IMR-90 (cell line): ENCODE data around the gene PLCB3. TPM values are rescaled to one million over a fixed set of nuclear protein-coding genes. Genes with fewer than 3 reads are reported as not detected.

ENCODE experiments used
- ATAC-seq: fragments of 200-7000 bp; cut with Tn5 transposase; 2 replicates; pipeline ENCODE4 v1.9.1; 2020; ENCODE audit warnings: low read depth, mild to moderate bottlenecking, moderate library complexity
- BruUV-seq: library from RNA; stranded (reverse); fragments of 400-500 nt; replicated peaks from 2 replicates; lab custom pipeline; 2021; lab: Mats Ljungman, UMichigan
- CTCF ChIA-PET: fragments of 300-600 bp; formaldehyde crosslinking; extraction: SDS; loops from one replicate; lab custom pipeline; 2021; ENCODE audit warnings: antibody characterized with exemption; lab: Yijun Ruan, JAX
- POLR2A ChIA-PET: fragments of 300-600 bp; sonication (Branson Sonifier 250); formaldehyde crosslinking; loops from one replicate; lab custom pipeline; 2022; ENCODE audit warnings: antibody characterized with exemption; ENCODE audit not compliant: unreplicated experiment; lab: Charles Lee
- DNase-seq: peaks from one replicate; pipeline ENCODE4 v3.0.0; 2013
- H2AFZ ChIP-seq: replicated peaks from 2 replicates; pipeline ENCODE3; 2013; ENCODE audit warnings: low read length, mild to moderate bottlenecking; ENCODE audit not compliant: poor library complexity
- H2AK5ac ChIP-seq: 2 replicates; pipeline ENCODE4 v1.6.1; 2013; ENCODE audit warnings: low read depth, low read length, inconsistent platforms
- H2AK9ac ChIP-seq: replicated peaks from 2 replicates; pipeline ENCODE3; 2013; ENCODE audit warnings: mild to moderate bottlenecking, low read depth, low read length, moderate library complexity; ENCODE audit not compliant: poor library complexity
- H2BK120ac ChIP-seq: 2 replicates; pipeline ENCODE4 v1.6.1; 2013; ENCODE audit warnings: low read depth, low read length, inconsistent platforms
- H2BK15ac ChIP-seq: 3 replicates; pipeline ENCODE4 v1.6.1; 2013; ENCODE audit warnings: low read depth, low read length, inconsistent platforms
- H2BK20ac ChIP-seq: 2 replicates; pipeline ENCODE4 v1.6.1; 2013; ENCODE audit warnings: low read depth, mild to moderate bottlenecking, inconsistent platforms, low read length, moderate library complexity
- H2BK5ac ChIP-seq: 2 replicates; pipeline ENCODE4 v1.6.1; 2013; ENCODE audit warnings: mild to moderate bottlenecking, low read depth, low read length, inconsistent platforms; ENCODE audit not compliant: poor library complexity, severe bottlenecking
- H3K14ac ChIP-seq: replicated peaks from 2 replicates; pipeline ENCODE4 v1.6.1; 2013; ENCODE audit warnings: low read depth, low read length, inconsistent platforms
- H3K18ac ChIP-seq: 2 replicates; pipeline ENCODE4 v1.6.1; 2013; ENCODE audit warnings: low read depth, low read length, control low read depth
- H3K23ac ChIP-seq: 2 replicates; pipeline ENCODE4 v1.6.1; 2013; ENCODE audit warnings: low read depth, low read length, inconsistent platforms
- H3K27ac ChIP-seq: 2 replicates; pipeline ENCODE4 v1.5.1; 2013; ENCODE audit warnings: mild to moderate bottlenecking, control low read depth, low read length; ENCODE audit not compliant: insufficient read depth
- H3K27me3 ChIP-seq: 2 replicates; pipeline ENCODE4 v1.6.1; 2013; ENCODE audit warnings: low read length; ENCODE audit not compliant: control insufficient read depth, insufficient read depth
- H3K36me3 ChIP-seq: 2 replicates; pipeline ENCODE4 v1.6.1; 2013; ENCODE audit warnings: low read length, mixed read lengths; ENCODE audit not compliant: control insufficient read depth, insufficient read depth
- H3K4ac ChIP-seq: 2 replicates; pipeline ENCODE4 v1.6.1; 2013; ENCODE audit warnings: low read depth, low read length, inconsistent platforms
- H3K4me1 ChIP-seq: 2 replicates; pipeline ENCODE4 v1.6.1; 2013; ENCODE audit warnings: low read length, mixed read lengths; ENCODE audit not compliant: control insufficient read depth, insufficient read depth
- H3K4me2 ChIP-seq: 2 replicates; pipeline ENCODE4 v1.6.1; 2013; ENCODE audit warnings: low read depth, mild to moderate bottlenecking, control low read depth, low read length, moderate library complexity
- H3K4me3 ChIP-seq: 2 replicates; pipeline ENCODE4 v1.5.1; 2013; ENCODE audit warnings: low read depth, mild to moderate bottlenecking, control low read depth, low read length, moderate library complexity; ENCODE audit not compliant: insufficient read depth
- H3K56ac ChIP-seq: 2 replicates; pipeline ENCODE4 v1.6.1; 2013; ENCODE audit warnings: low read length, inconsistent platforms; ENCODE audit not compliant: insufficient read depth; ENCODE audit errors: extremely low read depth
- H3K79me1 ChIP-seq, 2 experiments: 2 replicates each; pipeline ENCODE4 v1.6.1; 2013; ENCODE audit warnings: low read length in 2 of 2, inconsistent platforms in 1 of 2, low read depth in 1 of 2
- H3K9ac ChIP-seq: 2 replicates; pipeline ENCODE4 v1.6.1; 2013; ENCODE audit warnings: low read depth, low read length, control low read depth
- H3K9me1 ChIP-seq: 2 replicates; pipeline ENCODE4 v1.6.1; 2013; ENCODE audit warnings: low read length, inconsistent platforms; ENCODE audit not compliant: insufficient read depth
- H3K9me3 ChIP-seq: 2 replicates; pipeline ENCODE4 v1.6.1; 2013; ENCODE audit warnings: low read length; ENCODE audit not compliant: control insufficient read depth, insufficient read depth
- H4K20me1 ChIP-seq: 2 replicates; pipeline ENCODE4 v1.6.1; 2013; ENCODE audit warnings: low read length, inconsistent platforms; ENCODE audit not compliant: insufficient read depth
- H4K5ac ChIP-seq: 2 replicates; pipeline ENCODE4 v1.6.1; 2013; ENCODE audit warnings: mild to moderate bottlenecking, low read depth, low read length, control low read depth
- H4K8ac ChIP-seq, 2 experiments: 2 replicates each; pipeline ENCODE4 v1.6.1; 2013; ENCODE audit warnings: low read depth in 2 of 2, low read length in 2 of 2, control low read depth in 1 of 2, inconsistent platforms in 1 of 2
- H4K91ac ChIP-seq: 2 replicates; pipeline ENCODE4 v1.6.1; 2013; ENCODE audit warnings: low read depth, low read length, inconsistent platforms; ENCODE audit not compliant: insufficient read depth
- ELK1 ChIP-seq: fragments of 150-350 bp; IDR thresholded peaks from 2 replicates; pipeline ENCODE4 v1.6.1; 2016; ENCODE audit warnings: low read depth, mild to moderate bottlenecking, low read length, moderate library complexity, borderline replicate concordance
- RFX5 ChIP-seq: IDR thresholded peaks from 2 replicates; pipeline ENCODE4 v1.8.0; 2012; ENCODE audit warnings: low read depth, mild to moderate bottlenecking, low read length, moderate library complexity
- USF2 ChIP-seq: fragments of 150-350 bp; IDR thresholded peaks from 2 replicates; pipeline ENCODE4 v1.6.1; 2017; ENCODE audit warnings: mild to moderate bottlenecking, antibody characterized with exemption, low read length, low read depth
- WGBS, 2 experiments: methylation state at CpG; one replicate each; pipeline versions ENCODE4 v1.1.5 to v1.1.7; 2013; ENCODE audit warnings: missing lambda C conversion rate in 2 of 2; ENCODE audit not compliant: insufficient read length in 1 of 2; ENCODE audit errors: extremely low coverage in 2 of 2; 5-methylcytosine and 5-hydroxymethylcytosine counted together
- dilution Hi-C: fragments of 300-500 bp; cut with HindIII; formaldehyde crosslinking; loops from one replicate; pipeline ENCODE4 v1.14.3; 2018; ENCODE audit warnings: low sequenced_read_pairs; ENCODE audit not compliant: unreplicated experiment
- in situ Hi-C: fragments of 300-500 bp; cut with MboI; formaldehyde crosslinking; loops from 3 replicates; pipeline ENCODE4 v1.14.3; 2019; ENCODE audit warnings: low sequenced_read_pairs, inconsistent platforms, mixed read lengths
- intact Hi-C: fragments of 100-400 bp; cut with micrococcal nuclease; formaldehyde crosslinking; loops from 2 replicates; pipeline ENCODE4 v1.10.0; 2022
- polyA plus RNA-seq, 3 experiments: library from polyadenylated mRNA; depleted of rRNA; stranded (reverse); fragments of >200 nt; gene quantifications; 2 replicates each; pipeline ENCODE4 v1.2.3, GENCODE V29; 2012; ENCODE audit warnings: low replicate concordance in 1 of 3
- total RNA-seq: library from RNA; depleted of rRNA; stranded (reverse); fragments of >200 nt; gene quantifications from 2 replicates; pipeline ENCODE4 v1.2.3, GENCODE V29; 2012

The PLCB3 gene
- total and polyA plus RNA-seq, 2 of the 4 experiments (the other 2 are of a cell fraction) = 23.9 to 24.9 TPM

GRCh38 chr11:64208086-64208795 is 43.1 kb upstream of the PLCB3 start (continued):
- TF ChIP-seq ELK1 = no peak

GRCh38 chr11:64208796-64209562 is 42.4 kb upstream of the PLCB3 start:
- Histone ChIP-seq H2BK120ac (no peak overlapping the region), H2AFZ (no peak overlapping the region), H3K23ac (no peak overlapping the region), H2BK20ac (no peak overlapping the region), H3K18ac (no peak overlapping the region), H3K4me3 (no peak overlapping the region), H4K8ac (no peak overlapping the region), H4K91ac (no peak overlapping the region), H3K27me3 (no peaks in the 10 kb centered on the region), H3K9ac (no peak overlapping the region), H4K20me1 (peaks cover 8% of the 10 kb centered on the region; the same call in 1 of the 2 replicates), H3K14ac (no peak overlapping the region), H3K9me3 (no peaks in the 10 kb centered on the region), H3K4me2 (no peak overlapping the region), H2BK5ac (no peak overlapping the region), H3K4ac (no peak overlapping the region), H2BK15ac (no peak overlapping the region), H2AK9ac (peak overlapping the region; percentile 26), H3K4me1 (peaks cover 10% of the 10 kb centered on the region), H3K27ac (no peak overlapping the region), H4K5ac (no peak overlapping the region), H3K36me3 (peaks cover 20% of the 10 kb centered on the region), H3K56ac (no peak overlapping the region), H2AK5ac (no peak overlapping the region; the same call in 1 of the 2 replicates), H3K9me1 (no peaks in the 10 kb centered on the region; the same call in 1 of the 2 replicates), H3K79me1 (peaks cover 0 to 20% of the 10 kb centered on the region in 2 experiments; a peak in 2 of 4 replicates)
- no peak for TF ChIP-seq USF2
- TF ChIP-seq RFX5 = no peak
- dilution Hi-C loops (no loop called here), intact Hi-C loops (loop anchor here (10.0 kb wide), 1 partner anchor 446 kb away; no protein-coding TSS in a partner anchor), in situ Hi-C loops (no loop called here)
- DNase-seq (no peak), ATAC-seq (no peak)
- WGBS, 2 experiments = 80% methylated on average over 17 of the region's 18 CpGs; no CpG with 5 or more reads in 1 of the 2 experiments
- BruUV-seq = no TSS peak
- POLR2A ChIA-PET = no interaction called here
- CTCF ChIA-PET = no interaction called here
